ENCODE results near the gene ALPL.

ALPL gene

DNA sequence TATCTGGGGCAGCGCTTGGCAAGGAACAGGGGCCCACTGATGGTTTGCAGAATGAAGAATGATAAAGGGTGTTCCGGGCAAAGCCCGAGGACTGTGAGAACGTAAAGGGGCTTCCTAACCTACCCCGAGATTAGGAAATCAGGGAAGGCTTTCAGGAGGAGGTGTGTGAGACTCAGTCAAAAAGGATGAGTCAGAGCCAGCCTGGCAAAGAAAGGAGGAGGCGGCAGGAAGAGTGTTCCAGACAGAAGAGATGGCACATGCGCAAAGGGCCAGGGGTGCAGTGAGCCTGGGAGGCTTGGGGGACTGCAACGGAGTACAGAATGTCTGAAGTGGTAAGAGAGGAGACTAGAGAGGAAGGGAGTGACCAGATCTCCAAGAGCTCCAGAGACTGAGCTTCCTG lies 89.7 kb downstream of the ALPL start:
- DNase-seq (ENCODE audit: low spot score): no peak

DNA sequence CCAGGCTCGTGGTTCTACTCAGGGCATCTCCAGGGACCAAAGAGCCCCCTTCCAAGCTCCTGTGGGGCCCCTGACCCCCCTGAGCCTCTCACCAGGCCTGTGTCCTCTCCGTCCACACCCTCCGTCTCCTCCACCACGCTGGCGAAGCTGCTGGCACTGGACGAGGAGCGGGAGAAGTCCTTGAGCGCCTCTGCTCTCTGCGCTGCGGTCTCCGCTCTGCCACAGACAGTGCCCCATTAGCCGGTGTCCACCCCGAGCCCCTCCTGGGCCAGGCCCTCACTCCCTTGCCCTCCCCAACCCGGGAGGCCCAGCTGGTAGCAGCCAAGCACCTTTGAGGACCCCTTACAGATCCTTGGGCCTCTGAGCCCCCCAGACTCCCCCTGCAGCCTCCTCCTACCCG lies 90.2 kb downstream of the ALPL start:
- DNase-seq (ENCODE audit: low spot score): no peak

DNA sequence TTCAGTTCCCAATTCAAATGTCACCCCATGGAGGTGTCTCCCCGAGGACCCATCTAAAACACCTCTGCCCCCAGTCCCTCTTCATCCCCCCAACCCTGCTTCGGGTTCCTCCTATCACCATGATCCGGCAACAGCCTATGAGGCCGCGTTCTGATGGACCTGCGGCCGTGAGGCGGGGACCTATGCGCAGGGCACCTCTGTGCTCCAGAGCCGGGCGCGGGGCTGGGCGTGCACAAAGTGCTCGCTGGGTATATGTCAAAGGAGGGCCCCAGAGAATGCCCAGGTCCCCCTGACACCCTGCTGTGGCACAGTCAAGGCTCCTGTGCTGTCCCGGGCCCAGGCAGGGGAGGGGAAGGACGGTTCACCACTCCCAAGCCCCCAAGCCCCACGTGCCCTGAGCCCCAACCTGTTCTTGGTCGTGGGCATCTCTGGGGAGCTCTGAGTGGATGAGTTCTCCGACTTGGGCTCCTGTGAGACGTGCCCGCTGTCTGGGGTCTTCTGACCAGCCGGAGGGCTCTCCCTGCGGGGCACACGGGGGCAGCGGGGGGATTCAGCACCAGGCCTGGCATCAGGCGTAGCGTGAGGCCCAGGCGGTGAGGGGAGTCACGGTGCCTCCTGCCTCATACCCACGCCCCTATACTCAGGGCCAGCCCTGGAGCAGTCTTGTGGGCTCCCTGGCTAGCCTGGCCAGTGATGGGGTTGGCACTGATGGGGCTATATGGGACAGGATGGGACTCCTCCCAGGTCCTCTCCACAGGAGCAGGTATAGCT lies 92.2 kb downstream of the ALPL start:
- DNase-seq (ENCODE audit: low spot score): no peak

DNA sequence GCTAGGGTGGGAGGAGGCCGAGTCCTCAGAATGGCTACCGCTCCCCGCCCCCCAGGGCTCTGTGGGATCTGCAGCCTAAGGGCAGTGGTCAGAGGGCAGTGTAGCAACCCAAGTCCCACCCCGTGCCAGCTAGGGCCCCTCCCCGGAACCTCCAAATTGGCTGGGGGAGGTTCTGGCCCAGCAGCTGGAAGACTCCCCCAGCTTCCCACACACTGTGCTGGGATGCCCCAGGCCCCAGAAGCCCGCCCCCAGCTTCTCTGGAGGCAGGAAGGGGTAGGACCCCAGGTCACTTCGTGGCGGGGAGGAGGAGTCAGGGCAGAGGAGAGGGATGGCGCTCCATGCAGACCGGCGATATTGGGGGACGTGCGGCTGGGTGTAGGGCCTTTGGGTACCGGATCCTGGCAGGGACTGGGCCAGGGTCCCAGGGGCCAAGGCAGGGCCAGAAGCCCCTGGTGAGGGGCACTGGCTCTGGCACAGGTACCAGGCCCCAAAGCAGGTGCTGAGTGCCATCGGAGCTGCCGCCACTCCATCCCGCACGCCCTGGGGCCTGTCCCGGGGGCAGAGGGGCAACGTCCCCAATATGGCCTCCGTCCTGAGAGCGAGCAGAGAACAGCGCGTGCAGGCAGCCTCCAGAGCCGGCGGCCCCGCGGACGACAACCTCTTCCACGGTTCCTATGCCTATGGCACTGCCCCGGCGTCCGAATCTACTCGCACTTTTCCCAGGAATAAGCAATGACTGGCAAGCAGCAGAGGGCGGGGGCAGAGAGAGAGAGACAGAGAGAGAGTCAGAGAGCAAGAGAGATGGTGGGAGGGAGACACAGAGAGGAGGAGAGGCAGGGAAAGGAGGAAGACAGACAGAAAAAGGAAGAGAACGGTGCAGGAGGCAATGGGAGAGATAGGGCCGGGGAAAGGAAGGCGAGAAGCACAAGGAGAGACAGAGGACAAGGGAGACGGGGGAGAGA lies 94.2 kb downstream of the ALPL start:
- DNase-seq (ENCODE audit: low spot score): no peak

DNA sequence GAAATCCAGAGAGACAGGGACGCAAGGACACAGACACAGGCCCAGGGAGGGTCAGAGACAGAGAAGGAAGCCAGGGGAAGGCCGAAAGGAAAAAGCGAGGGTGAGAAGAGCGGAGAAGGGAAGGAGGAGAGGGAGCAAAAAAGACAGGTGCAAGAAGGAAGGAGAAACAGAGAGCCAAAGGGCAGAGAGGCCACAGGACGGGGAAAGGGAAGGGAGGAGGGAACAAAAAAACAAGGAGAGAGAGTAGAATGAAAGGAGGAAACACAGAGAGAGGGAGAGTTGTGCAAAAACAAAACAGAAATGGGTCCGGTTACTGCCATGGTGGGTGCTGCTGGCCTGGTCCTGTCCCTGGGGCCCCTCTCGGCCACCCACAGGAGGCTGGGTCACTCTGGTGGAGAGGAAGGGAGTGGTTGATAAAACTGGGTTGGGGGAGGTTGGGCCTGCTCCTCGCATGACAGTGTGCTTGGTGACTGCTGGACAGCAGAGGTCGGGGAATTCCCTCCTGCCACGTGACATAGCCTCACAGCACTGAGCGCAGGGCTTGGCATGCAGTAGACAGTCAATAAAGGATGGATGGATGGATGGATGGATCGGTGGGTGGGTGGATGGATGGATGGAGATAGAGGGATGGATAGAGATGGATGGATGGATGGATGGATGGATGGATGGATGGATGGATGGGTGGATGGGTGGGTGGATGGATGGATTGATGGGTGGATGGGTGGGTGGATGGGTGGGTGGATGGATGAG lies 95.2 kb downstream of the ALPL start:
- peak; percentile 62 for DNase-seq (ENCODE audit: low spot score)

DNA sequence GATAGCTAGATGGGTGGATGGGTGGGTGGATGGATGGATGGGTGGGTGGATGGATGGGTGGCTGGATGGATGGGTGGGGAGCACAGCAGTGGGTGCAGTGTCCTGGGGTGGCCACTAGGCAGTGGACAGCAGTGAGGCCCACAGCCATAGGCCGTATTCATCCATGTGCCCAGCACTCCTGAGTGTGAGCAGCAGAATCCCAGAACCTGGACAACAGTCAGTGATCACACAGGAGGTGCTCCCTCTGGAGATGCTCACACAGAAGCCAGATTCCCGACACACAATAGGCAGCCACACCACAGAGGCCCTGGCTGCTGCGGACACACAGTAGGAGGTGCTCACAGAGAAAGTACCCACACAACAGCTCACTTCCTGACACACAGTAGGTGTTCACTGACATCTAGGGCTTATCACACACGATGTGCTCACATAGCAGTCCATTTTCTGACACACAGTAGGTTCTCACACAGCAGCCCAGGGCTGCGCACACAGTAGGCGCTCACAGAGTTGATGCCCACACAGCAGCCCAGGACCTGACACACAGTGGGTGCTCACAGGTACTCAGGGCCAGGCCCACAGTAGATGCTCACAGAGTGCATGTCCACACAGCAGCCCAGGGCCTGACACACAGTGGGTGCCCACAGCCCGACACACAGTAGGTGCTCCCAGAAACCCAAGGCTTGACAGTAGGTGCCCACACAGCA lies 95.9 kb downstream of the ALPL start:
- DNase-seq (ENCODE audit: low spot score): no peak

DNA sequence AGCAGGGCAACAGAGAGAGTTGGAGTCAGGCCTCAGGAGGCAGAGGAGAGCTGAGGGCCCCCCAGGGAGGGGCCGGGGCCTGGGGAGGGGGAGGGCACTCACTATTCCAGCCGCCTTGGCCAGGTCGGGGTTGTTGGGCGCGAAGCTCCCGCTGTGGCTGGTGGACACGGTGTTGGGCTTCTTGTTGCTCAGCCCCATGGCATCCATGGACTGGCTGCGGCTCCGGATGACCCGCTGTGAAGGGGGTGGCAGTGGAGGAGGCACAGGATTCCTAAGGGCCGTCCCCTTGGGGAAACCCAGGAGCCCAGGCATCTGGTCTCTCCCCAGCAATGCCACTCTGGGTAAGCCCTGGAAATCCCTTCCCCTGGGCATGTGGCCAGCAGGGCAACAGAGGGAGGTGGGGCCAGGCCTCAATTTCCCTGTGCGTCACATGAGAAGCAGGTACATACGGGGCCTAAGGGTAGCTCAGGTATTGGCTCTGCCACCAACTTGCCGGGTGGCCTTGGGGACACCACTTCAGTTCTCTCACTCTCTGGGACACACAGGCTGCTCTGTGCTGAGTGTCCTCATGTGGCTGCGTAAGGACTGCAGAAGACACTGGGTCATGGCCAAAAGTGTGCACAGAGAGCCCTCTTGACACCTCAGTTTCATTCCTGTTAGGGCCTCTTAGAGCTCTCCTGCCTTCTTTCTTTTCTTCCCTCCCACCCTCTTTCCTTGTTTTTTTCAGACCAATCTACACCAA lies 96.9 kb downstream of the ALPL start:
- DNase-seq (ENCODE audit: low spot score): peak; percentile 33

DNA sequence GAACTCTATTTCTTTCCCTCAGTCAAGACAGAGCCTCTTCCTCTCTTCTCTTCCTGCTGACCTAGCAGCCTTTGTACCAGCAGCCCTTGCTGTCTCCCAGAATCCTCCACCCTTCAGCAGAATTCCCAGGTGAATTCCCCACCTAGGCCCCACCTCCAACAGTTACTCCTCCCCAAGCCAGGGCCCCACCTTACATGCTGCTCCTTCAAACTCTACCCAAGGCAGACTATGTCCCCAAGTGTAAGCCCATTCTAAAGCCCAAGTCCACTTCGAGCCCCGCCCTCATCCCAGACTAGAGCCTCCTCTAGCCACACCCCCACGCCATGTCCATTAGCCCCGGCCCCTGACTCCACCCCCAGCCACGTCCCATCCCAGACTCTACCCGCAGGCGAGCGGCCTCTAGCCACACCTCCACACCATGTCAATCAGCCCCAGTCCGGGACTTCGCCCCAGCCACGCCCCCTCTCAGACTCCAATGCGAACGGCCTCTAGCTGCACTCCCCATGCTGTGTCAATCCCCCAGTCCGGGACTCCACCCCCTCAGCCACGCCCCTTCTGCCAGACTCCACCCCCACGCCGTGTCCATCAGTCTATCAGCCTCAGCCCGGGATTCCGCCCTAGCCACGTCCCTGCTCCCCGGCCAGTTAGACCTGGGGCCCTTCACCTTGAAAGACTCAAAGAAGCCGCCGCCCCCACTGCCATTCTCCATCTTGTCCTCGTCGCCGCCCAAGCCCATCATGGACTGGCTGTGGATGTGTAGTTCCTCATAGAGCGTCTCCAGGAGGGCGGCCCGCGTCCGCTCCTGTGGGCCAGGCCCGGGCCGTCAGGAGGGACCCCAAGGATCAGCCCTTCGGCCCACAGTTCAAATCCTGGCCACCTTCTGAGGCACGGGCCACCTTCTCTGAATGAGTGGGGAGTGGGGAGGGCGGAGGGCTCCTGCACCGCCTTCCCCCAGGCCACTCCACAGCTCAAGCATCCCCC lies 98.6 kb downstream of the ALPL start:
- peak; percentile 64 for DNase-seq (ENCODE audit: low spot score)

DNA sequence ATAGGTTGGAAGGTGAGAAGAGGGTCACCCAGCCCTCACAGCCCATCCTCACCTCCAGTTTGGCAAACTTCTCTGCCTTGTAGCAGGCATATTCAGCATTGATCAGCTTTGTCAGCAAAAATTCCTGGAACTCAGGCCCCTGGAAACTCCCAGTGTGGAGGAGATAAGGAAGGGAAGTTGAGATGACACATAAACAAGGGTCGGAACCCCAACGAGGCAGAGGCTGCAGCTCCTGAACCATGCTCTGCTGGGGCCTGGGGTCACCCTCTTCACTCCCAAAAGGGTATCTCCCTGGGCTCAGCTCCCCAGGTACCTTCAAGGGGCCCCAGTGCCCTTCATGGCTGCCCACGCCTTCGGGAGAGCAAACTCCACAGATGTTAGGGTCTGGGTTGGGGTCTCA lies 99.6 kb downstream of the ALPL start:
- DNase-seq (ENCODE audit: low spot score): no peak

DNA sequence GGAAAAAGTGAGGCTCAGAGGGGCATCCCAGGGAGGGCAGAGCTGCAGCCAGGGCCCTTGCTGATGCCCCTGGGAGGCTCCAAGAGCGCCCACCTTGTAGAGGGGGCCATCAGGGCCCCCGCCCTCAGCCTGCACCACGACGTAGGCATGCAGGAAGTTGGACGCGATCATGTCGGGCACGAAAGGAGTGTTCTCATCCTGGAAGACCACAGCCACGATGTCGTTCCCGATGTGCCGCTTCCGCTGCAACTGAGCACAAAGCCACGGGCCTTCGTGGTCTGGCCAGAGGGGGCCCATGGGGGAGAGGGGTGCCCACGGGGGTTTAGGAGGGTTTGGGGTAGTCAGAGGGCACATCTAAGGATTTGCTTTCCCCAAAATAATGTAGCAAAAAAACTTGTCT lies 100.8 kb downstream of the ALPL start:
- no peak for DNase-seq (ENCODE audit: low spot score)

DNA sequence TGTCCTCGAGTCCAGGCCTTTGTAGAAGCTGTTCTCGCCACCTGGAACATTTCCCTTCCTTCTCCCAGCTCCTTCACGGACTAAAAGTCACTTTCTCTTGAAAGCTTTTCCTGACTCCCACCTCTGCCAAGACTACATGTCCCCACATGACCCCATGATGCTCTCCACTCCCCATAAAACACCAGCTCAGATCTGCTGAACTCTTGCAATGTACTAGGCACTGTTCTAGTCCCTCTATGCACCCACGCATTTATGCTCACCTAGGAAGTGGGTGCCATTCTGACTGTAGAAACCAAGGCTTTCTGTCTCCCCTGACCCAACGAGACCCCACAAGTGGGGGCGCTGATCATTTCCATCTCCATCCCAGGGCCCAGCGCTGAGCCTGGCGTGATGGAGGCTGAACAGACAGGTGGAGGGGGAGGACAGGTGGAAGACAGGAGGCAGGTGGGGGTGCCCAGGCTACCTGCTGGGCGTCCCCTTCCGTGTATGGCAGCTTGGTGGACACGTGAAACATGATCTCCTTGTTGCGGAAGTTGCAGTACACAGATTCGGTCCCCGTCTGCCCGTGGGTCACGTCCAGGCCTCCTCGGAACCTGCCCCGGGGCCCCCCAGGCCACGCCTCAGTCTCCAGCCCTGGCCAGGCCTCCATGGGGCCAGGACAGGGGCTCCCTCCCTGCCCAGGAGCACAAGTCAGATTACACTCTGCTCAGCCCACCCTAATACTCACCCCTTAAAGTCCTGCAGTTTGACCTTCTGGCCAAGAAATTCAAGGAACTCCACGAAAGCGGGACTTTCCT lies 102.0 kb downstream of the ALPL start:
- no peak for DNase-seq (ENCODE audit: low spot score)

DNA sequence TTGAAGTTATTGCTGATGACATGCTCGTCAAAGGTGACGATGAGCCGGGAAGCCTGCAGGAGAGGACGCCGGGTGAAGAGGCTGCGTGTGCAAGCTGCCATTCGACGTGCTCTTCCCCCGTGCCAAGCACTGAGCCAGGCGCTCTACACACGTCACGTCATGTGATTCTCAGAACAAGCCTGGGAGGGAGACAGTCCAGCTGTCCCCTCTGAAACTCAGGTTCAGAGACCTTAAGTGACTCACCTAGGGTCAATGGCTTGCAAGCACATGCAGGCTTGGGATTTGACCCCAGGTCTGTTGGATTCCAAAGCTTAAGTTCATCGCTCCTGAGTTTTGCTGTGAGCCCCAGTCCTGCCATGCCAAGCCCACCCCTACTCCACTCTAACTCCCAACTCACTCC lies 102.8 kb downstream of the ALPL start:
- no peak for DNase-seq (ENCODE audit: low spot score)

DNA sequence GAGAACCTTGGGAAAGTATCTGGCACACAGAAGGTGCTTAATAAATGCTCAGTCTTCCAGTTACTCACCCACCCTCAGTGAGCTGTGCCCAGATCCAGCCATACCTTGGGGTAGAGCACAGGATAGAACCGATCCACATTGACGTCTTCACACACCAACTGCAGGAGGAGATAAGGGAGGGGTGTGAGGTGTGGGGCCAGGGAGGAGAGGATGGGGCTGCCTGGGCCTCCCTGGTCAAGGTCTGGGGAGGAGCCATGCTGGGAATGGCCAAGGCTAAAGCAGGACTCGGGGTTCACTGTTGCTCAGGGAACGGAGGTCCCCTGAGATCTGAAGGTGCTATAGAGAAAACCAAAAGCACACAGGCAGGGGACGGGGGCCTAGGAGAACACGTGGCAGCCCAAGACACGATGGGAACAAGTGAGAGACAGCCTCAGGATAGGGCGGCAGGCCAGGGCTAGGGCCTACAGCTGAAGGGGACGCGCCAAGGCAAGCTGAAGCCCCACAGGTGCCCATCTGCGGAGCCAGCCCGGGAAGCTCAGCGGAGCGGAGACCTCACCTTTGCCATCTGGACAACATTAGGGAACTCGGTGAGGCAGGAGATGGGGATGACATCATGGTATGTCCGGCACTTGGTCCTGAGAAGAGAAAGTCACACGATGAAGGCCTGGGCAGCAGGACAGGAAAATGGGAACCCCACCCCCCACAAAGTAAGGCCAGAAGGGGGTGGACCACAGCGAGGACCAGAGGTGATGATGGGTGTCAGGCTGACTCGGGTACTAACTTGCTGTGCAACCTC lies 104.0 kb downstream of the ALPL start:
- no peak for DNase-seq (ENCODE audit: low spot score)

DNA sequence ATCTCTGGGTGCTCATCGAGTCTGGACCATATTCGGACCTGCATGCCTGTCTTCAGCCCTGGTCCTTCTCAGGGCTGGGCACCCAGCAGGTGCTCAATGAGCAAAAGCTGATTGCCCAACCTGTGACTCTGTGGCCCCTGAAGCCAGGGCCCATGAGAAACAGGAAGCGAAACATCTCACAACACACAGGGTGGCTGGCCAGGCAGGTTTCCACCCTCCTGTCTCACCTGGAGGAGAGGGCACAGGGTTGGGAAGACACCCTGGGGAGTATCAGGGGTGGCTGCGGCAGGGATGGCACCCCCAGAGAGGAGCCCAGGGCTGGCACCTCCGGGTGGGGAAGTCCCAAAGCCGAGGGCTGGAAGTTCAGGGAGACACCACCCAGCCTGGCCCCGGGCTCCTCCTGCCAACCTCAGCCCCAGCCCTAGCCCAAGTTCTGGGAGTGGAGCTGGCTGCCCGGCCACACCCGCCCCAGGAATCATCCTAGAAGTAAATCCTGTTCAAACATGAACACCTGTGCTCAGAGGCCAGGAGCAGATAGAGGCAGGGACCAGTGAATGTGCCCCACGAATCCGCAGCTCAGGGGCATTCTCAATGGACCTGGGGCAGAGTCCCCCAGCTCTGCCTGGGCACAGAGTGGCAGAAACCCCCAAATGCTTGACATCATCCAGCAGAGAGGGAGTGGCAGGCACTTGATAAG lies 105.3 kb downstream of the ALPL start:
- no peak for DNase-seq (ENCODE audit: low spot score)

DNA sequence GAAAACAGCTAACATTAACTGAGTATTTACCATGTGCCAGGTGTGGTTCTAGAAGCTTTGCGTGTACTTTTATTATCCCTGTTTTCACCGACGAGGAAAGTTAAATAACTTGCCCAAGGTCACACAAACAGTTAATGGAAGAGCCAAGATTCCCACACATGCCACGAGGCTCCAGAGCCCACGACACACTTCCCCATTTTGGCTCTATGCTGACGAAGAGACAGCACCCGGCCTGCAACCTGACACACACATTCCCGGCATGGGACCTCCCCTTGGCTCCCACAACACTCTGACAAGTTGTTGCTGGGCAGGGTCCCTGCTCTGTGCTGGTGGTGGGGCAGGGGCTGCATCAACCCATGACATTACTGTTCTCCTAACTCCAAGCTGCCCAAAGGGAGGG lies 107.1 kb downstream of the ALPL start:
- DNase-seq (ENCODE audit: low spot score): no peak

DNA sequence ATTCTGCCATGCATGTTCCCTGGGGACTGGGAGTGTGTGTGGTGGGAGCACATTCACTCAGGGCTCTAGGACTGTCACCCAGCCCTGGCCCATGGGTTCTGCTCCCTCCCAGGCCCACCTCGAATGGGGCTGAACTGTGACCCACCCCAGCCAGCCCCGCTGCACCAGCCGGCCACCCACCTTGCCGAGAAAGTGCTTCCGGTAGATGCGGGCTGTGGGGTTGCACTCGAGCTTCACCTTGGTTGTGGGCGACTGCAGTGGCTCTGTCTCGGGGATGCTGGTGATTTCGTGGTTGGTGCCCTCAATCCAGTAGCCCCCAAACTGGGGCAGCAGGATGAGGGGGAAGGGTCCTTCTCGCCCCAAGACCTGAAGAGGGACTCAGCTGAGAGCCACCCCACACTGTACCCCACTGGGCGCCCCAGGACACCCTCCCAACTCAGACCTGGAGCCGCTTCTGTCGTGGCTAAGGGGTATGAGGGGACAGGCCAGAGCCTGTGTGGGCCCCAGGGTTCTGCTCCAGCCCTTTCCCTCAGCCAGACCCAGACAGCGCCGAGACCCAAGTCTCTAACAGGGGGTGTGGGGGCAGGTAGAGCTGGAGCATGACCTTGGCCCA lies 108.0 kb downstream of the ALPL start:
- DNase-seq (ENCODE audit: low spot score): no peak

DNA sequence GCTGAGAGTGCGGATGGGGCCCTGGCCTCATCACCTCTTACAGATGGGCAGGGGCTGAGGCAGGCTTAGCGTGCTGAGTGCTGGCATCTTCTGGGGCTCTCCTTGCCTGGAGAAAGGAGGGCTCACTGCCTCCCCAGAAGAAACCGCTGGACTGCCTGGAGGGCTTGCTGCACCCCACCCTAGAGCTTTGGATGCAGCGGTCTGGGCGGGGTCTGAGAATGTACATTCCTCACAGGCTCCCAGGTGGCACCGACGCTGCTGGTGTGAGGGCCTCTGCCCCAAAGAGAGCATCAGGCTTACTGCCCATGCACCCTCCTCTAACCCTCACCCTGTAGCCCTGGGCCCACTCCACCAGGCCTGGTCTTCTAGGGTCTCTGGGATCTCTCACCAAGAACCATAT lies 108.8 kb downstream of the ALPL start:
- DNase-seq (ENCODE audit: low spot score): no peak

Measured in kidney tubule cell (primary cell).